GM18499 (cell line): ENCODE results near the gene UNCX.

Experiments used
- ATAC-seq: cut with Tn5 transposase; IDR thresholded peaks from one replicate; pipeline ENCODE4 v1.9.1; 2021; ENCODE audit warnings: moderate number of reproducible peaks; ENCODE audit not compliant: insufficient read depth, unreplicated experiment

The UNCX gene

DNA sequence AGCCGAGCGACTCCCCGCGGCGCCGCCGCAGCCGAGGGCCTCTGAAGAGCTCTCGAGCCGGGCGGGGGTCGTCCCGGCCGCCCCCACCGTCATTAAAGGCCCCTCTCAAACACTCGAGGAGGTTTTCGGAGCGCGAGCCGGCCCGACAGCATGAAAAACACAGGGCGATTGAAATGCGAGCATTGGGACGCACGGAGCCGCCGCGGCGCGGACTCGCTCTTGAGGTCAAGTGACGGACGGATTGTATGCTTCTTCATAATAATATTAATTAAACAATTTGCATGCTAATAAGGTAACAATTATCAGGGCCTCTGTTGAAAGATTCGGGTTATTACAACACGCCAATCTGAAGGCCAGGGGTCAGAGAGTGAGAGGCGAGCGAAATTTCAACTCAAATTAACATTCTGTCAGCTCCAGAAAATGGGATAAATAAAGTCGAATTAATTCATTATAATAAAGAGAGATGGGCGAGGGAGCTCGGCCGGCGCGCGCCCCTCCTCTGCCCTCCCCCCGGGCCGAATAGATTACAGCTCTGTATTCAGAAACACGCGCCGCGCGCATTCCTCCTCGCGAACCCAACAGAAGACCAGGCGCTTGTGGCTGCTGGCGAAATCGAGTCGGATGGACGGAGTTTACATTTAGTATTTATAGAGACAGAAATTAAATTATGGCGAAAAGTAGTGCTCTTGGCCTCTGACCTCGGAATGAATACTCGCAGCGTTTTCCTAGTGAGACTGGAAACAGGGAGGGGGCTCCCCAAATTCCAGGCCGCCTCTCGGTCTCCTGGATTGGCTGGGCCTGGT, 2.1 kb upstream of the UNCX start:
- no peak for ATAC-seq

DNA sequence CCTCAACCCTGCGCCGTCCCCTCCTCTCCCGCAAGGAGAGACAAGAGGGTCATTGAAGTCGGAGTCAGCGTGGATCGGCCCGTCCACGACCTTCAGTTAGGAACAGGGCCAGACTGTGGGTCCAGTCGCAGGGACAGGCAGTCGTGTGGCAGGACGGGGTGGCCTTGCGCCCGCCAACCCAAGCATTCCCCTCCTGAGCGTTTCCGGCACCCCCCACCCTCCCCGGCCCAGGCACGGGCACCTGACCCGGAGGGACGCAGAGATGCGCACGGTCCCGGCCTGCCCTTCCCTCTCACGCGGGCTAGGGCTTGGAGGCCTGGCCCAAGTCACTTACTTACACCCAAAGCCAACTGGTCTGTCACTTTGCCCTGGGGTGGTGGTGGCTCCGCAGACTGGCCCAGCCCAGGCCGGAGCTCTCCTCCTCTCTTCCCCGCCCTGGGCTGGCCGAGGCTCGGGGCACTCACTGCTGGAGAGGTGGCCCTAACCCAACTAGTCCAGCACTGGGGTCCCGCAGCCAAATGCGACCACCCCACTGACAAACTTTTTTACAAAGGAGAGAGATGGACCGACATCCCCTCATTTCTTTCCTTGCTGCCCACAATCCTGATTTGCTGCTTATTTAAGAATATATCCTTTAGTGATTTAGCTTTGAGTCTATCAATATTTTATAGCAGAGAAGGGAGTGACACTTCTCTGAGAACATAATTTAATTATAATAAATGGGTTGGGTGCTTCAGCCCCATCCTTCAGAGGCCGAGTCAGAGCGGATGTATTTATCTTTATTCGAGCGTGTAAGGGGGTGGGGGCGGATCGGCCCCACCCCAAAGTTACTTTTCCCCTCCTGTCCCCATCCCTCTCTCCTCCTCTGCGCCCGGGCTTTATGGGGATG, 1.2 kb upstream of the UNCX start:
- no peak for ATAC-seq

DNA sequence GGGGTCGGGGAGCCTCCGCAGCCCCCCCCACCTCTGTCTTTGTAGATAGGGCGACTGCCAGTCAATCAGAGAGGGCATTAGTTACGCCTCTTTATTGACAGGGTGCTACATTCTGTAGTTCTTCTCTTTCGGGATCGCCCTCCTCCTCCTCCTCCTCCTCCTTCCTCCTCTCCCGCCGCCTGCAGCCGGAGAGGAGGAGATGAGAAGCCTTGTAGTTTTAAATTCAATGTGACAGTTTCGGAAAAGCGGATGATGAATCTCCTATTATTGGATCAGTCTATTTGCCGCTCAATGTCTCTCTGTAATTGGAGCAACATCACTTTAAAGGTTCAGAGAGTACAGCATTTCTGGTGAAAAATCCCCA, 587 bp upstream of the UNCX start:
- no peak for ATAC-seq

DNA sequence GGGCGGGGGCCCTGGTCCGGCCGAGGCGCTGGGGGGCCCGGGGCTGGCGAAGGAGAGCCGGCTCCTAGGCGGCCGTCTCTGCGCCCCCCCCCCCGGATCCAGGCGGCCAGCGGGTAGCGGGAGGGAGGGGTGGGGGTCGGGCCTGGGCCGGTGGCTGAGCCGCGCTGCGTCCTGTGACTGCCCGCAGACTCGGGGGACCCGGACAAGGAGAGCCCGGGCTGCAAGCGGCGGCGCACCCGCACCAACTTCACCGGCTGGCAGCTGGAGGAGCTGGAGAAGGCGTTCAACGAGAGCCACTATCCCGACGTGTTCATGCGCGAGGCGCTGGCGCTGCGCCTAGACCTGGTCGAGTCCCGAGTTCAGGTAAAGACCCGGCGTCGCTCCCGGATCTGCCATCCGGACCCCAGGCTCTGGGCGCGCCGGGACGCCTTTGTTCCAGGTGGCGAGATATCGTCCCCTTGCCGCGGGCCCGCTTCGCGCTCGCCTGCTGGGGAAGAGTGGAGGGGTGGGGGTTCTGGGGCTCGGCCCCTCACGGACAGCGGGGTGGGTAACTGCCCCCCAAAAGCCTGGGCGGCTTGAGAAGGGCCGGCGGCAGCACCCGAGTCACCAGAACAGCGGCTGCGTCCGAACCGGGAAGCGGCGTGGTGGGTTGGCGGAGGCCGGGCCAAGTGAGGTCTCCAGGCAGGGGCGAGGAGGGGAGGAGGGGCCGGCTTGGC, 819 bp downstream of the UNCX start:
- ATAC-seq, result no peak

DNA sequence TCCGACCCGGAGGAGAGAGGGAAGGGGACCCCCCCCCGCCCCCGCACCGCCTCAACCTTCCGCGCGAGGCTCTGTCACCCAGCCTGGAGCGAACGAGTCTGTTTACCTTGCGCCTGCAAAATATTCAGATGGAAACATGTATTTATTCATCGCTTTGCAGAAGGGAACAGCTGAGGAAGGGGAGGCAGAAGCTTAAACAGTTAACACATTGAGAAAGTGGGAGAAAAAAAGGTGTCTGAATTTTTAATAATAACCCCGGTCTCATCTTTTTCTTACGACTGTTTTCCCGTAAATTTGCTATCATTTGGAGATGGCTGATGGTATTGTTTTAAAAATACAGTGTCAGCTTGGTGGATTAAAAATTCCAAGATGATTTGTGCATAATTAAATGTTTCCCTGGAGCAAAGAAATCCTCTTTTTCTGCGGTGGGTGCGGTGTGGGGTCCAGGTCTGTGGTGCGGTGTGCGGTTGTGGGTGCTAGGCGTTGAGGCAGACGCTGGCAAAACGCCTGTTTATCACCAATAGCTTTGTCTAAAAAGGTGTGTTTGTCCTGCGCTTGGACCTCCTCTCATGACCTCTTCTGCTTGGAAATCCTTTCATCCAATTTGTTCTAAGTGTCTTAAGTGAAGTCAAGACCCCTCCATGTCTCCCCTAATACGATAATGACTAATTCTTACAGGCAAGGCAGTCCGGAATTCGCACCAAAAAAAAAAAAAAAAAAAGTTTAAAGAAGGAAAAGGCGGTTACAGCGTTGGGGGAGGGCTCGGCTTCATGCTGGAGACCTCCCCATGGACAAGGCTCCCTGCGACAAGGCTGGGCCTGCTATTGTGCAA, 1.6 kb downstream of the UNCX start:
- no peak for ATAC-seq

DNA sequence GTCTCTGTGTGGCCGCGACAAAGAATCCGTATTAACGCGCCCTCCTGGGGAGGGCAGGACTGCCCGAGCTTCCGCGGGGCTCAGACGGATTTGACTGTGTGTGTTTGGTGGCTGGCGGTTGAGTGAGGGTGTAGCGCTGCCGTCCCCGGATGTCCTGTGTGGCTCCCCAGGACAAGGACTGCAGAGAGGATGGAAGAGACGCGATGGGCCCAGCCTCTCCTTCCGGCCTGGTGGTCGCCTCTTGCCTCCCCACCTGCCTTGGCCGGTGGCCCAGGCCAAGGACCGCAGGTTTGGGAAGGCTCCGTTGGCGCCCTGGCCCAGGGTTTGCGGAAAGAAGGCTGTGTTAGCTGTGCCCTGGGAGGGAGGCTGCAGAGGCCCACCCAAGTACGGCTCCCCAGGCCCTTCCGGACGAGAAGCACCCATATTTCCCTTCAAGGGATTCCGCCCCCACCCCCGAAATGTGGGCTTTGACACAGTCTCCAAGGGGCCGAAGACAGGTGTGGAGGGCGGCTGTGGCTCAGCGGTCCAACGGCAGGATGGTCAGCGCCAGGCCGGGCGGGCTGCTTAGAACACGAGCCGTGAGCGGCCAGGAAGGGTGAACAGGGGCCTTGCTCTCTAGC, 2.3 kb downstream of the UNCX start:
- ATAC-seq, result no peak

DNA sequence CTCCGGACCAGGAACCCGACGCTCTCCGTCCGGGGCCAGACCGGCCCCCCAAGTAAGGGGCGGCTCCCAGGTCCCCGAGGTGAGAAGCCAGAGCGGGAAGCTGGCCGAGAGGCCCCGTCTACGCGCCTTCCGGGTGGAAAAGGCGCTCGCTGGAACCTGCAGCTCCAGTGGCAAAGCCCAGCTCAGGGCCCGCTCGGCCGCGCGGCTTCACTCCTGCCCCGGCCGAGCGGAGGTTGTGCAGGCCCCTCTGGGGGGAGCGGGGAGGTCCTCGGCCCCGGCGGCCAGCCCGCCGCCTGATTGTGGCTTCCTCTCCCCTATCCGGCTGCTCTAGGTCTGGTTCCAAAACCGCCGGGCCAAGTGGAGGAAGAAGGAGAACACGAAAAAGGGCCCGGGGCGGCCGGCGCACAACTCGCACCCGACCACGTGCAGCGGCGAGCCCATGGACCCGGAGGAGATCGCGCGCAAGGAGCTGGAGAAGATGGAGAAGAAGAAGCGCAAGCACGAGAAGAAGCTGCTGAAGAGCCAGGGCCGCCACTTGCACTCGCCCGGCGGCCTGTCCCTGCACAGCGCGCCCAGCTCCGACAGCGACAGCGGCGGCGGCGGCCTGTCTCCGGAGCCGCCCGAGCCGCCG, 2.9 kb downstream of the UNCX start:
- ATAC-seq, result no peak

DNA sequence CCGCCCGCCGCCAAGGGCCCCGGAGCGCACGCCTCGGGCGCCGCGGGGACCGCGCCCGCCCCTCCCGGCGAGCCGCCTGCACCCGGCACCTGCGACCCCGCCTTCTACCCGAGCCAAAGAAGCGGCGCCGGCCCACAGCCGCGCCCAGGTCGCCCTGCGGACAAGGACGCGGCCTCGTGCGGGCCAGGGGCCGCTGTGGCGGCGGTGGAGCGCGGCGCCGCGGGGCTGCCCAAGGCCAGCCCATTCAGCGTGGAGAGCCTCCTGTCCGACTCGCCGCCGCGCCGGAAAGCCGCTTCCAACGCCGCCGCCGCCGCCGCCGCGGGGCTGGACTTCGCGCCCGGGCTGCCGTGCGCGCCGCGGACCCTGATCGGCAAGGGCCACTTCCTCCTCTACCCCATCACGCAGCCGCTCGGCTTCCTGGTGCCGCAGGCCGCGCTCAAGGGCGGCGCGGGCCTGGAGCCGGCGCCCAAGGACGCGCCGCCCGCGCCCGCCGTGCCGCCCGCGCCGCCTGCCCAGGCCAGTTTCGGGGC, 3.5 kb downstream of the UNCX start:
- no peak for ATAC-seq

DNA sequence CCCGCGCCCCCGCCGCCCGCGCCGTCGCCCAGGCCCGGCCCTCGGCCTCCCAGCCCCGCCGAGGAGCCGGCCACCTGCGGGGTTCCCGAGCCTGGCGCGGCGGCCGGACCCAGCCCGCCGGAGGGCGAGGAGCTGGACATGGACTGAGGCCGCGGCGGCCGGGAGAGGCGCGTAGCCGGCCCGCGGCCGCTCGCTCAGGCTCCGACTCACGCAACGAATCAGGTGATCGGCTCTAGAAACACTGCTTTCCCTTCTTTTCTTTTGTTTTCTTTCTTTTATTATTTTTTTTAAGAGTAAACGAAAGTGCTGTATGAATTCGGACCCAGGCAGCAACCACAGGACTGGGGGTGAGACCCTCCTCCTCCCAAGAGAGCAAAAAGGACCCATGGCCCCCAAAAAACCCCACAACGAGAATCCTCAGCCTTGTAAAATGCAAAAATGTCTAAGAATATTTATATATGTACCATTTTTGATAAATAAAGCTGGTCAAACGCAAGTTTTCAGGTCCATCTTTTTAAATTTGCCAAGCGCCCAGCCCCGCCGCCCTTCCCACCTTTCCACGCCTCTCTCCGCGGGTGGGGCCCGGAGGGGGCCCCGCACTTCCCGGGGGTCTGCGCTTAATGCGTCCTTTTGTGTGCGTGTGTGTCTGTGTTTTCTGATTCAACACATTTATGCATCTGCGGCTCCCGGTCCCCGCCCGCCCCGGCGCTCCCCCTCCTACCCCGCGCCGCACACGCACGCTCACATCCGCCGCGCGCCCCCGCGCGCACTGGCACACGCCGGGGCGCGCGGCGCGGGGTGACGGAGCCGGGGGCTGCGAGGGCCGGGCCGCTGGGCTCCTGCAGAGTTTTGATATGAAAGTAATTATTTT, 4.4 kb downstream of the UNCX start:
- no peak for ATAC-seq

DNA sequence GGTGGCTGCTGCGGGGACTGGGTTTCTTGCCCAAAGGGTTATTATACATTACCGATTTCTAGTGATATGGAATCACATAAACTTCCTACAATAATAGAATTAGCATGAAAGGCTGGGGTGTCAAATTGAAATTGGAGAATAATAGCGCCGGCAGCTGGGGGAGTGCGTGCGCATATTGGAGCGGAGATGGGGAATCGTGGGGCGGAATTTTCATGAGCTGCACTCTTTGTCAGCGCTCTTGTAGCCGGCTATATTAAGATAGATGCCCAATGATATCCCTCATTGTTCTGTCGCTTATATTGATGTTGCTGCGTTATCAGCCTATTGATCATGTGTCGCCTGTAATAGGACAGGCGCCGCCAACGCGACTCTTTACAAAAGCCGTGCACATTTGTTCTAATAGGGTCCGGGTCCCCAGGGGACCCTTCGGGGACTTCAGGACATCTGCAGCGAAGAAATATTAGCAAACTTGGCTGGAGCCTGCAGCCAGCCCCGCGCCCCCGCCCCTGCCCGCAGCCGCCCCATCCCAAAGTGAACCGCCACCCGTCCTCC, 5.1 kb downstream of the UNCX start:
- no peak for ATAC-seq

DNA sequence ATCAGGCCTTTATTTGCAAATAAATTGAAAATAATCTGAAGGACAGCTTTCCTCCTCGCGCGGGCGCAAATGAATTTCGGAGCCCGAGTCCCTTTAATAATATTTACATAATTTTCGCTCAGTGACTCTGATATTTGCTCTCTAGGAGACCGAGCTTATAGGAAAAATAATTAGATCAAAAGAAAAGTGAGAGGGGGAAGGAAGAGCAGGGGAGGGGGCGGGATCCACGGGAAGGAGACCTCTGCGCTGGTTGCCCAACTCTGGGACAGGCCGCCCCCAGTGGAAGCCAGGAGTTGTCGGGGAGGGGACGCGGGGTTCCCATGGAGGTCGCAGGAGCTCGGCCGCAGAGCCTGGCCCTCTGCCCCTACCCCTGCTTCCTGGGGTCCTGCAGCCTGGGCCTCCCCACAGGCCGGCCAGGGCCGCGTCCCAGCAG, 5.8 kb downstream of the UNCX start:
- ATAC-seq, result no peak

DNA sequence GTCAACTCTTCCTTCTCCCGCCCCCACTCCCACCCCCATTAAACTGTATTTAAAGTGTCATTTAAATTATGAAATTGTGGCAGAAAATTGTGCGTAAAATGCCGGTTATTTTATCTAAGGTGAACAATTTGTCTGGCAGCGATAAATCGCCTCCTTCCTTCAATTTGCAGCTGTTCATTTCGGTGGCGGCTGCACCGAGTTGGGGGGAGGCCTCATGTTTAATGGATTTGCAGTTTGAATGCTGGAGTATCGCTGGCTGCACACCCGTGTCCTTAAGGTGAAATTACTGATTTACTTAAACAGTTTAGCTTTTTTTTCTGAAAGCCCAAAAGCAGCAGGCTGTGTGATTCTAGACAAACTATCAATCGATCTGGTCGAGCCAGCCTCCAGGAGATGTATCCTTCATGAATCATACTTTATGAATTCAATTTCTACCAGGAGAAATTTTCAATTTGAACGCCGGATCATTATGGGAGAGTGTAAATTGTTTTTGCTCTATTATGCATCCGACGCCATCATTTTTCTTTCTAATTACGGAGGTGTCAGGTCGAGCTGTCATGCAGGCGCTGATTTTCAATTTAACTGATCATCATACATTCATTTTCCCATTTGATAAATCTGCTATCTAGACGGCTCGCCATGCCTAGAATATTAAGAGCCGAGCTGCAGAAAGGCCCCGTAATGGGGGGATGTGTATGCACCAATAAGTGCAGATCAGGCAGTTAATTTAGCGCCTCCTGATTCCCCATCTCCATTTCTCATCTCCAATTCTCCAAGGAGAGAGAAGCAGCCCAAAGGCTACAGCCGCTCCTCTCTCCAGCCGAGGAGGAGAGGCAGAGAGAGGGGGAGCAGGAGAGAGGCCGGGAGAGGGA, 6.5 kb downstream of the UNCX start:
- no peak for ATAC-seq

DNA sequence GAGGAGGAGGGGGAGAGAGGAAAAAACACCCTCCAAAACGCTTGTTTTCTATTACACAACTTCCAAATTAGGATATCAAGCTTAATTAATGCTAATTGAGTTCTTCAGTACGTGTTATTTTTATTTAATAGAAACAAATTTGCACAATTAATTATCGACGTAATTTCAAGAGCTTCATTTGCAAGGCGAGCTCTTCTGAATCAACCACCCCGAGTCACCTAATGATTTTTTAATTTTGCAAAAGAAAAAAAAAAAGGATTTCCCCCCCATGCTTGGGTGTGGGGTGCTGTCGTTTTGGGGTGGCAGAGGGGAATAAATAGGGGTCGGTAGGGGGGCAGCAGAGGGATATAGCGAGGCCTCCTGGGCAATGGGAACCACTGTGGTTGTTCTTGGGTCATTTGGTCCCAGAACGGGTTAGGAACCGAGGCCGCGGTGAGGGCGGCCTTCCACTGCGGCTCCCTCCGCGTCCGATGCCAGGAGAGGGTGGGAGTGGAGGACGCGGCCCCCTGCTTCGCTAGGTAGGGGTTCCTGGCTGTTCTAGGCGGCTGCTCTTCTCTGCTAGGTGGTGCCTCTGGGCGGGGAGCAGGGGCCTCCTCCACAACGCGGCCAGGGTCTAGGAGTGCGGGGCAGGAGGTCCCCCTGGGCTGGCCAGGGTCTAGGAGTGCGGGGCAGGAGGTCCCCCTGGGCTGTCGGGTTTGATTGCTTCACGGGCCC, 7.3 kb downstream of the UNCX start:
- no peak for ATAC-seq

DNA sequence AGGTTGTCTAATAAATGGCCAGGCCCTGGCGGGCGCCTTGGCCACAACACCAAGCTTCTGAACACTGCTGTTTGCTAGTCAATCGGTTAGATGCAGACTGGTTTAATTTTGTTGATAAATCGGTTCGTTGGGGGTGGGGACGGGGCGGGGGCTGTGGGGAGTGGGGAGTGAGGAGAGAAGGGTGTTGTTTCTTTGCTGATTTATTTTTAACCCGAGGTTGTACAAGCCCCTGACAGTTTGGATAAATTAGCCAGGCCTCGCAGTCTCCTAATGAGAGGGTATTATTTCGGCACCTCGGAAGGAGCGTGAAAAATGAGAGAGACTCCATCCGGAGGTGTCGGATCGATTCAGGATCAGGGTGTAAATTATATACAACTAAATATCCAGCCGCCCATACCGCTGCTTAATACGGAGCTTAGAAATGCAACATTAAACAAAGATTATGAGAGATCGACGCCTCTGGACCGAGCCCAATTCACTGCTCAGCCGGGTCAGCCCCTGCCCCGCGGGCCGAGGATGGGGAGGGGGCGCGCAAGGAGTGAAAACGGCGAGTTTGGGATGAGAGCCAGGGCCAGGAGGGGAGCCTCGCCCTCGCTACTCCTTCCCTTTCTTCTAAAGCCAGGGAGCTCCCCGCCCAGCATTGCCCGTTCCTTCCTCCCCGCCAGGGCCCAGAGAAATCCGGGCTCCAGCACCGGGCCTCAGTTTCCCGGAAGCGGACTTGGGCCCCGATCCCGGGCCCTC, 8.0 kb downstream of the UNCX start:
- ATAC-seq, result no peak

DNA sequence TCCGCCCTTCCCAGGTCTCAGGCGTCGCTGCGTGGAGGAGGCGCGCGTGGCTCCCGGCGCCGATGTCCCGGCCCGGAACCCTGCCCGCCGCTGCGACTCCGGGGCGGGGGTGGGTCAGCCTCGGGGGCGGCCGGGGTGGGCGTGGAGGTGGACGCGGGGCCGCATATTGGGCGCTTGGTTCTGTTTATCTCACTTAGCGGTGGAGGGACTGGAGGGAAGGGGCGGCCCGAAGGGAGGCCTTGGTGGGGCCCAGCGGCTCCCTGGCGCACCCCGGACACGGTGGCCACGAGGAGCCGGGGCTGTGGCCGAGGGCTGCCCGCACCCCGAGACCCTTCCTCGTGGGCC, 8.6 kb downstream of the UNCX start:
- ATAC-seq, result no peak
